PC-3 (cell line): ENCODE measurements around the gene DYSF. TPM values are rescaled to one million over a fixed set of nuclear protein-coding genes. Genes with fewer than 3 reads are reported as not detected.

Experiments used
- ATAC-seq: fragments of 200-7000 bp; cut with Tn5 transposase; 2 replicates; pipeline ENCODE4 v1.9.1; 2020; ENCODE audit warnings: mild to moderate bottlenecking, moderate library complexity
- BruUV-seq: library from RNA; stranded (reverse); fragments of 400-500 nt; replicated peaks from 2 replicates; lab custom pipeline; 2021; lab: Mats Ljungman, UMichigan
- CTCF ChIA-PET: fragments of 300-600 bp; sonication (Branson Sonifier 250); formaldehyde crosslinking; loops from one replicate; lab custom pipeline; 2022; ENCODE audit warnings: antibody characterized with exemption; lab: Charles Lee
- POLR2A ChIA-PET: fragments of 300-600 bp; sonication (Branson Sonifier 250); formaldehyde crosslinking; loops from one replicate; lab custom pipeline; 2022; ENCODE audit warnings: antibody characterized with exemption; ENCODE audit not compliant: unreplicated experiment; lab: Charles Lee
- DNase-seq: peaks from one replicate; pipeline ENCODE4 v3.0.0-alpha.2; 2015
- H2AFZ ChIP-seq: fragments of 300-600 bp; sonication (generic); 2 replicates; pipeline ENCODE4 v1.6.0; 2016; ENCODE audit warnings: antibody characterized with exemption, low read length
- H3F3A ChIP-seq: fragments of 300-600 bp; sonication (generic); one replicate; pipeline ENCODE4 v1.6.0; 2017; ENCODE audit warnings: antibody characterized with exemption, low read length, control low read depth, mild to moderate bottlenecking; ENCODE audit not compliant: unreplicated experiment
- H3K27ac ChIP-seq: fragments of 300-600 bp; sonication (generic); 2 replicates; pipeline ENCODE4 v1.5.1; 2016; ENCODE audit warnings: mild to moderate bottlenecking, low read length
- H3K27me3 ChIP-seq: fragments of 300-600 bp; sonication (generic); 2 replicates; pipeline ENCODE4 v1.6.1; 2016; ENCODE audit warnings: low read length, mixed read lengths
- H3K36me3 ChIP-seq: fragments of 300-600 bp; sonication (generic); 2 replicates; pipeline ENCODE4 v1.6.1; 2016; ENCODE audit warnings: low read depth, mixed run types, low read length, mixed read lengths
- H3K4me1 ChIP-seq: fragments of 300-600 bp; sonication (generic); 2 replicates; pipeline ENCODE4 v1.5.1; 2016; ENCODE audit warnings: low read length; ENCODE audit not compliant: insufficient read depth
- H3K4me2 ChIP-seq: fragments of 300-600 bp; sonication (generic); 2 replicates; pipeline ENCODE4 v1.6.0; 2016; ENCODE audit warnings: low read length
- H3K4me3 ChIP-seq: fragments of 300-600 bp; sonication (generic); 2 replicates; pipeline ENCODE4 v1.5.1; 2016; ENCODE audit warnings: mild to moderate bottlenecking, low read length, mixed read lengths
- H3K79me2 ChIP-seq: fragments of 300-600 bp; sonication (generic); 2 replicates; pipeline ENCODE4 v1.6.1; 2017; ENCODE audit warnings: low read length, mixed read lengths
- H3K9ac ChIP-seq: fragments of 300-600 bp; sonication (generic); 2 replicates; pipeline ENCODE4 v1.6.0; 2016; ENCODE audit warnings: mild to moderate bottlenecking, low read length
- H3K9me2 ChIP-seq: fragments of 300-600 bp; sonication (generic); replicated peaks from 2 replicates; pipeline ENCODE4 v1.6.1; 2016; ENCODE audit warnings: mixed run types, low read length, mixed read lengths
- H3K9me3 ChIP-seq: fragments of 300-600 bp; sonication (generic); 2 replicates; pipeline ENCODE4 v1.6.1; 2016; ENCODE audit warnings: low read length, mixed read lengths
- H4K20me1 ChIP-seq: fragments of 300-600 bp; sonication (generic); 2 replicates; pipeline ENCODE4 v1.6.1; 2016; ENCODE audit warnings: low read length, mixed read lengths
- EZH2 ChIP-seq: fragments of 300-600 bp; sonication (generic); IDR thresholded peaks from one replicate; pipeline ENCODE4 v1.6.1; 2017; ENCODE audit warnings: antibody characterized with exemption, mild to moderate bottlenecking, low read length; ENCODE audit not compliant: unreplicated experiment
- EZH2phosphoT487 ChIP-seq: fragments of 300-600 bp; sonication (generic); IDR thresholded peaks from 2 replicates; pipeline ENCODE4 v1.6.1; 2018; ENCODE audit warnings: mild to moderate bottlenecking, antibody characterized with exemption, low read length, borderline replicate concordance
- intact Hi-C: fragments of 100-400 bp; cut with micrococcal nuclease; formaldehyde crosslinking; loops from 2 replicates; pipeline ENCODE4 v1.9.0; 2023
- total RNA-seq: library from RNA; depleted of rRNA; stranded (reverse); fragments of >200 nt; gene quantifications from 2 replicates; pipeline ENCODE4 v1.2.3, GENCODE V29; 2014
- TF ChIP-seq, protein P1 (sequence below): fragments of 300-600 bp; sonication (generic); conservative IDR thresholded peaks from 2 replicates; pipeline ENCODE4 v1.5.1; 2017; ENCODE audit warnings: antibody characterized with exemption, low read depth, mild to moderate bottlenecking, low read length

The DYSF gene
- total RNA-seq, 1 experiment from 2014 or later: 13.0 TPM

DNA sequence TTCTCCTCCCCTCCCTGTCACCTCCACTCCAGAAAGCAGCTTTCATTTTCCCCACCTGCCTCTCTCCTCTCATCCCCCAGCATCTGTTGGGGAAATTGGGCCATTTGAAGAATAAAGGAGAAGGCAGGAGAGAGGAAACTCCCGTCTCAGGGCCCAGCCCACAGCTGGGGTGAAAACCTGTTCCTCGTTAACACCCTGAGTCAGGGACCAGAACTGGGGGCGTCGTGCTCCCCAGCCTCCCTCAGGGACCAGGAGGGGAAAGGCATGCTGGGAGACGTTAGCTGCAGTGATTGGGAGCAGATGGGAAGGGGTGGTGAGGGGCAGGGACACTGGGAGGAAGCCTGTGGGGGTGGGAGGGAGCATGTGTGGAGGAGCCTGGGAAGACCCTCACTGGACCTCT, 251.3 kb downstream of the DYSF start:
- CTCF ChIA-PET: no interaction called here
- no peaks in the 10 kb centered on the region for H3K27me3 ChIP-seq
- BruUV-seq: no TSS peak

GRCh38 chr2:71705171-71705960, 252.0 kb downstream of the DYSF start:
- no peaks in the 10 kb centered on the region for H3K9me3 ChIP-seq
- intact Hi-C loops: no loop called here
- CTCF ChIA-PET: no interaction called here

More for the DNA sequence above, 251.3 kb downstream of the DYSF start:
- Histone ChIP-seq H3K9ac (no peak overlapping the region), H3F3A (no peaks in the 10 kb centered on the region), H3K4me3 (no peak overlapping the region), H3K4me2 (no peak overlapping the region), H3K36me3 (no peaks in the 10 kb centered on the region), H3K9me3 (no peaks in the 10 kb centered on the region), H3K27ac (no peak overlapping the region), H4K20me1 (no peaks in the 10 kb centered on the region), H3K79me2 (no peaks in the 10 kb centered on the region), H3K9me2 (no peaks in the 10 kb centered on the region), H3K4me1 (no peaks in the 10 kb centered on the region), H2AFZ (no peak overlapping the region)
- POLR2A ChIA-PET: no interaction called here
- ATAC-seq (no peak), DNase-seq (no peak)
- intact Hi-C loops: no loop called here
- TF ChIP-seq EZH2 (no peak), EZH2phosphoT487 (no peak)
- TF ChIP-seq, protein P1, sequence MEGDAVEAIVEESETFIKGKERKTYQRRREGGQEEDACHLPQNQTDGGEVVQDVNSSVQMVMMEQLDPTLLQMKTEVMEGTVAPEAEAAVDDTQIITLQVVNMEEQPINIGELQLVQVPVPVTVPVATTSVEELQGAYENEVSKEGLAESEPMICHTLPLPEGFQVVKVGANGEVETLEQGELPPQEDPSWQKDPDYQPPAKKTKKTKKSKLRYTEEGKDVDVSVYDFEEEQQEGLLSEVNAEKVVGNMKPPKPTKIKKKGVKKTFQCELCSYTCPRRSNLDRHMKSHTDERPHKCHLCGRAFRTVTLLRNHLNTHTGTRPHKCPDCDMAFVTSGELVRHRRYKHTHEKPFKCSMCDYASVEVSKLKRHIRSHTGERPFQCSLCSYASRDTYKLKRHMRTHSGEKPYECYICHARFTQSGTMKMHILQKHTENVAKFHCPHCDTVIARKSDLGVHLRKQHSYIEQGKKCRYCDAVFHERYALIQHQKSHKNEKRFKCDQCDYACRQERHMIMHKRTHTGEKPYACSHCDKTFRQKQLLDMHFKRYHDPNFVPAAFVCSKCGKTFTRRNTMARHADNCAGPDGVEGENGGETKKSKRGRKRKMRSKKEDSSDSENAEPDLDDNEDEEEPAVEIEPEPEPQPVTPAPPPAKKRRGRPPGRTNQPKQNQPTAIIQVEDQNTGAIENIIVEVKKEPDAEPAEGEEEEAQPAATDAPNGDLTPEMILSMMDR: no peak

More at GRCh38 chr2:71705171-71705960, 252.0 kb downstream of the DYSF start:
- DNase-seq (no peak), ATAC-seq (no peak)
- H3K27me3 ChIP-seq: no peaks in the 10 kb centered on the region
- TF ChIP-seq EZH2: no peak
- TF ChIP-seq, protein P1: no peak
- no peak for TF ChIP-seq EZH2phosphoT487
- H3K27ac ChIP-seq: no peak overlapping the region
- H4K20me1 ChIP-seq: no peaks in the 10 kb centered on the region
- no peak overlapping the region for H2AFZ ChIP-seq
- H3K4me3 ChIP-seq: no peak overlapping the region
- H3K9ac ChIP-seq: no peak overlapping the region
- no TSS peak for BruUV-seq
- POLR2A ChIA-PET: no interaction called here
- no peaks in the 10 kb centered on the region for H3K79me2 ChIP-seq
- no peaks in the 10 kb centered on the region for H3F3A ChIP-seq
- no peak overlapping the region for H3K4me2 ChIP-seq
- no peaks in the 10 kb centered on the region for H3K9me2 ChIP-seq
- H3K4me1 ChIP-seq: no peaks in the 10 kb centered on the region
- H3K36me3 ChIP-seq: no peaks in the 10 kb centered on the region
